Measurements from ENCODE around the gene FAM237A.

DNA sequence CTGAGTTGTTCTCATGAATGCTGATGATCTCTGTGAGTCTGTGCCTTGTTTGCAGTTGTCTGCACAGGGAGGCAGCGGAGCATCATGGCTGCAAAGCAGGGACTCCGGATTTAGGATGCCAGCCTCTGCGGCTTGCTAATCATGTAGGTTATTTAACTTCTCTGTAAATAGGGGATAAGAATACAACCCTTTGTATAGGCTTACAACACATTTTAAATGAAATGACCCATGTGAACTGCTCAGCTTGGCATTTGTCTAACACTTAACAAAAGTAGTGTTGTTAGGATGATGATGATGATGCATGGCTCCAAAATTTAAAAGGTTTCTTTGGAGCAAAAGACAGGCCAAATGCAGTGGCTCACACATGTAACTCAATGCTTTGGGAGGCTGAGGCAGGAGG, 56.5 kb downstream of the FAM237A start:
- TF ChIP-seq, protein P1, sequence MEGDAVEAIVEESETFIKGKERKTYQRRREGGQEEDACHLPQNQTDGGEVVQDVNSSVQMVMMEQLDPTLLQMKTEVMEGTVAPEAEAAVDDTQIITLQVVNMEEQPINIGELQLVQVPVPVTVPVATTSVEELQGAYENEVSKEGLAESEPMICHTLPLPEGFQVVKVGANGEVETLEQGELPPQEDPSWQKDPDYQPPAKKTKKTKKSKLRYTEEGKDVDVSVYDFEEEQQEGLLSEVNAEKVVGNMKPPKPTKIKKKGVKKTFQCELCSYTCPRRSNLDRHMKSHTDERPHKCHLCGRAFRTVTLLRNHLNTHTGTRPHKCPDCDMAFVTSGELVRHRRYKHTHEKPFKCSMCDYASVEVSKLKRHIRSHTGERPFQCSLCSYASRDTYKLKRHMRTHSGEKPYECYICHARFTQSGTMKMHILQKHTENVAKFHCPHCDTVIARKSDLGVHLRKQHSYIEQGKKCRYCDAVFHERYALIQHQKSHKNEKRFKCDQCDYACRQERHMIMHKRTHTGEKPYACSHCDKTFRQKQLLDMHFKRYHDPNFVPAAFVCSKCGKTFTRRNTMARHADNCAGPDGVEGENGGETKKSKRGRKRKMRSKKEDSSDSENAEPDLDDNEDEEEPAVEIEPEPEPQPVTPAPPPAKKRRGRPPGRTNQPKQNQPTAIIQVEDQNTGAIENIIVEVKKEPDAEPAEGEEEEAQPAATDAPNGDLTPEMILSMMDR (IDR thresholded peaks at IDR 0.05; ENCODE audit: poor library complexity, severe bottlenecking): no peak
- TF ChIP-seq POLR2AphosphoS5 (IDR thresholded peaks at IDR 0.05): no peak
- no peak for TF ChIP-seq EZH2 (IDR thresholded peaks at IDR 0.05; ENCODE audit: borderline replicate concordance, insufficient read depth, low read length, poor library complexity, severe bottlenecking)
- TF ChIP-seq, protein P2, sequence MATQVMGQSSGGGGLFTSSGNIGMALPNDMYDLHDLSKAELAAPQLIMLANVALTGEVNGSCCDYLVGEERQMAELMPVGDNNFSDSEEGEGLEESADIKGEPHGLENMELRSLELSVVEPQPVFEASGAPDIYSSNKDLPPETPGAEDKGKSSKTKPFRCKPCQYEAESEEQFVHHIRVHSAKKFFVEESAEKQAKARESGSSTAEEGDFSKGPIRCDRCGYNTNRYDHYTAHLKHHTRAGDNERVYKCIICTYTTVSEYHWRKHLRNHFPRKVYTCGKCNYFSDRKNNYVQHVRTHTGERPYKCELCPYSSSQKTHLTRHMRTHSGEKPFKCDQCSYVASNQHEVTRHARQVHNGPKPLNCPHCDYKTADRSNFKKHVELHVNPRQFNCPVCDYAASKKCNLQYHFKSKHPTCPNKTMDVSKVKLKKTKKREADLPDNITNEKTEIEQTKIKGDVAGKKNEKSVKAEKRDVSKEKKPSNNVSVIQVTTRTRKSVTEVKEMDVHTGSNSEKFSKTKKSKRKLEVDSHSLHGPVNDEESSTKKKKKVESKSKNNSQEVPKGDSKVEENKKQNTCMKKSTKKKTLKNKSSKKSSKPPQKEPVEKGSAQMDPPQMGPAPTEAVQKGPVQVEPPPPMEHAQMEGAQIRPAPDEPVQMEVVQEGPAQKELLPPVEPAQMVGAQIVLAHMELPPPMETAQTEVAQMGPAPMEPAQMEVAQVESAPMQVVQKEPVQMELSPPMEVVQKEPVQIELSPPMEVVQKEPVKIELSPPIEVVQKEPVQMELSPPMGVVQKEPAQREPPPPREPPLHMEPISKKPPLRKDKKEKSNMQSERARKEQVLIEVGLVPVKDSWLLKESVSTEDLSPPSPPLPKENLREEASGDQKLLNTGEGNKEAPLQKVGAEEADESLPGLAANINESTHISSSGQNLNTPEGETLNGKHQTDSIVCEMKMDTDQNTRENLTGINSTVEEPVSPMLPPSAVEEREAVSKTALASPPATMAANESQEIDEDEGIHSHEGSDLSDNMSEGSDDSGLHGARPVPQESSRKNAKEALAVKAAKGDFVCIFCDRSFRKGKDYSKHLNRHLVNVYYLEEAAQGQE (IDR thresholded peaks at IDR 0.05; ENCODE audit: borderline replicate concordance): no peak
- no peak for TF ChIP-seq EP300 (conservative IDR thresholded peaks at IDR 0.05; ENCODE audit: poor library complexity, severe bottlenecking)
- no peak for TF ChIP-seq MXI1 (conservative IDR thresholded peaks at IDR 0.05; ENCODE audit: poor library complexity, severe bottlenecking)

All from neural cell (in vitro differentiated cells).